H1 (cell line): ENCODE data around the gene NABP2.

ENCODE experiments used
- EZH2 ChIP-seq: fragments of 200-600 bp; sonication (generic); IDR thresholded peaks from 2 replicates; pipeline ENCODE4 v1.7.1; 2012; ENCODE audit warnings: low read depth, mild to moderate bottlenecking, moderate library complexity, low read length, inconsistent platforms; ENCODE audit not compliant: severe bottlenecking
- GABPA ChIP-seq: IDR thresholded peaks from 2 replicates; pipeline ENCODE4 v1.6.1; 2011; ENCODE audit warnings: mild to moderate bottlenecking, low read length, moderate library complexity, borderline replicate concordance; ENCODE audit not compliant: insufficient read depth
- HDAC2 ChIP-seq, 2 experiments: fragments of 300-600 bp in 1 of 2; sonication (generic) in 1 of 2; IDR thresholded peaks; 2 replicates each; pipeline ENCODE4 v1.6.1; 2011 to 2012; ENCODE audit warnings: low read depth in 2 of 2, low read length in 2 of 2, mild to moderate bottlenecking in 2 of 2, moderate library complexity in 2 of 2, borderline replicate concordance in 1 of 2, inconsistent platforms in 1 of 2
- JUN ChIP-seq: IDR thresholded peaks from 2 replicates; pipeline ENCODE4 v1.6.1; 2011; ENCODE audit warnings: low read depth, mild to moderate bottlenecking, improper control_type of control experiment, low read length
- POLR2A ChIP-seq, 2 experiments: IDR thresholded peaks; 1 replicate in 1 of 2; 2 replicates in 1 of 2; pipeline ENCODE4 v1.6.1; 2011; ENCODE audit warnings: low read depth in 2 of 2, low read length in 2 of 2, mild to moderate bottlenecking in 2 of 2; ENCODE audit errors: control extremely low read depth in 1 of 2
- POLR2AphosphoS5 ChIP-seq: IDR thresholded peaks from 2 replicates; pipeline ENCODE4 v1.6.1; 2011; ENCODE audit warnings: low read depth, low read length
- SP1 ChIP-seq: IDR thresholded peaks from 2 replicates; pipeline ENCODE4 v1.6.1; 2011; ENCODE audit warnings: low read depth, low read length
- SUZ12 ChIP-seq: fragments of 200-600 bp; sonication (generic); IDR thresholded peaks from 2 replicates; pipeline ENCODE4 v1.6.1; 2012; ENCODE audit warnings: mild to moderate bottlenecking, inconsistent platforms, low read length, moderate library complexity, mixed read lengths
- ZNF274 ChIP-seq: IDR thresholded peaks from 2 replicates; pipeline ENCODE4 v1.7.0; 2012; ENCODE audit warnings: low read length, borderline replicate concordance; ENCODE audit errors: extremely low read depth
- TF ChIP-seq, protein P1 (sequence below), 3 experiments: IDR thresholded peaks; 1 replicate in 2 of 3; 2 replicates in 1 of 3; pipeline versions ENCODE4 v1.5.1 to v1.6.1; 2011; ENCODE audit warnings: low read length in 3 of 3, mild to moderate bottlenecking in 3 of 3, inconsistent platforms in 2 of 3, low read depth in 1 of 3, moderate library complexity in 1 of 3; ENCODE audit not compliant: insufficient read depth in 1 of 3; ENCODE audit errors: control extremely low read depth in 1 of 3
- TF ChIP-seq, protein P2 (sequence below): IDR thresholded peaks from 2 replicates; pipeline ENCODE4 v1.6.1; 2012; ENCODE audit warnings: low read length, inconsistent platforms
- TF ChIP-seq, protein P3 (sequence below): IDR thresholded peaks from 2 replicates; pipeline ENCODE4 v1.6.1; 2011; ENCODE audit warnings: low read length, improper control_type of control experiment
- TF ChIP-seq, protein P4 (sequence below): IDR thresholded peaks from 2 replicates; pipeline ENCODE4 v1.6.1; 2012; ENCODE audit warnings: inconsistent platforms

DNA sequence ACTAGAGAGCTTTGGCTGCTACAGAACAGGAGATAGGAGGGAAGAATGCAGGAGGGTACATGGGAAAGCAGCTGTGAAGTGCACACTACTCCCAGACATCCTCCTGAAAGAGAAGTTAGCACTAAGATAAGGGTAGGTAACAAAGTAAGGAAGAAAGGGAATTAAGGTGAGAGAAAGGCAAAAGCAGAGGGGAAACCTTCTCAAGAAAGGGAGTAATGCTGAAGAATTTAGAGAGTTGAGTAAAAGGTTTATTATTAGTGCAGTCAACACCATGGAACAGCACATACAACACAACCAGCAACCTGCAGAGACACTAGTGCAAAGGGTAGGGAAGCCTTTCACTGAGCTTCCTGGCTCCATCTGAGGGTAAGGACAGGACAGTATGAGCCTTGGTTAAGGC lies 19.9 kb upstream of the NABP2 start:
- TF ChIP-seq SUZ12 (no peak), HDAC2 (IDR thresholded peaks at IDR 0.05; ENCODE audit: borderline replicate concordance in 1 of 2, low read depth in 2 of 2, low read length in 2 of 2) (no peak), EZH2 (no peak), ZNF274 (no peak), GABPA (no peak), SP1 (no peak), POLR2AphosphoS5 (no peak), POLR2A (IDR thresholded peaks at IDR 0.05; ENCODE audit: control extremely low read depth in 1 of 2, low read depth in 2 of 2, low read length in 2 of 2) (no peak), JUN (no peak)
- TF ChIP-seq, protein P1, sequence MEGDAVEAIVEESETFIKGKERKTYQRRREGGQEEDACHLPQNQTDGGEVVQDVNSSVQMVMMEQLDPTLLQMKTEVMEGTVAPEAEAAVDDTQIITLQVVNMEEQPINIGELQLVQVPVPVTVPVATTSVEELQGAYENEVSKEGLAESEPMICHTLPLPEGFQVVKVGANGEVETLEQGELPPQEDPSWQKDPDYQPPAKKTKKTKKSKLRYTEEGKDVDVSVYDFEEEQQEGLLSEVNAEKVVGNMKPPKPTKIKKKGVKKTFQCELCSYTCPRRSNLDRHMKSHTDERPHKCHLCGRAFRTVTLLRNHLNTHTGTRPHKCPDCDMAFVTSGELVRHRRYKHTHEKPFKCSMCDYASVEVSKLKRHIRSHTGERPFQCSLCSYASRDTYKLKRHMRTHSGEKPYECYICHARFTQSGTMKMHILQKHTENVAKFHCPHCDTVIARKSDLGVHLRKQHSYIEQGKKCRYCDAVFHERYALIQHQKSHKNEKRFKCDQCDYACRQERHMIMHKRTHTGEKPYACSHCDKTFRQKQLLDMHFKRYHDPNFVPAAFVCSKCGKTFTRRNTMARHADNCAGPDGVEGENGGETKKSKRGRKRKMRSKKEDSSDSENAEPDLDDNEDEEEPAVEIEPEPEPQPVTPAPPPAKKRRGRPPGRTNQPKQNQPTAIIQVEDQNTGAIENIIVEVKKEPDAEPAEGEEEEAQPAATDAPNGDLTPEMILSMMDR (IDR thresholded peaks at IDR 0.05; ENCODE audit: control extremely low read depth in 1 of 3, insufficient read depth in 1 of 3, low read depth in 1 of 3, low read length in 3 of 3), result no peak
- TF ChIP-seq, protein P2, sequence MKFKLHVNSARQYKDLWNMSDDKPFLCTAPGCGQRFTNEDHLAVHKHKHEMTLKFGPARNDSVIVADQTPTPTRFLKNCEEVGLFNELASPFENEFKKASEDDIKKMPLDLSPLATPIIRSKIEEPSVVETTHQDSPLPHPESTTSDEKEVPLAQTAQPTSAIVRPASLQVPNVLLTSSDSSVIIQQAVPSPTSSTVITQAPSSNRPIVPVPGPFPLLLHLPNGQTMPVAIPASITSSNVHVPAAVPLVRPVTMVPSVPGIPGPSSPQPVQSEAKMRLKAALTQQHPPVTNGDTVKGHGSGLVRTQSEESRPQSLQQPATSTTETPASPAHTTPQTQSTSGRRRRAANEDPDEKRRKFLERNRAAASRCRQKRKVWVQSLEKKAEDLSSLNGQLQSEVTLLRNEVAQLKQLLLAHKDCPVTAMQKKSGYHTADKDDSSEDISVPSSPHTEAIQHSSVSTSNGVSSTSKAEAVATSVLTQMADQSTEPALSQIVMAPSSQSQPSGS, result no peak
- TF ChIP-seq, protein P3, sequence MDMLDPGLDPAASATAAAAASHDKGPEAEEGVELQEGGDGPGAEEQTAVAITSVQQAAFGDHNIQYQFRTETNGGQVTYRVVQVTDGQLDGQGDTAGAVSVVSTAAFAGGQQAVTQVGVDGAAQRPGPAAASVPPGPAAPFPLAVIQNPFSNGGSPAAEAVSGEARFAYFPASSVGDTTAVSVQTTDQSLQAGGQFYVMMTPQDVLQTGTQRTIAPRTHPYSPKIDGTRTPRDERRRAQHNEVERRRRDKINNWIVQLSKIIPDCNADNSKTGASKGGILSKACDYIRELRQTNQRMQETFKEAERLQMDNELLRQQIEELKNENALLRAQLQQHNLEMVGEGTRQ, result no peak
- TF ChIP-seq, protein P4, sequence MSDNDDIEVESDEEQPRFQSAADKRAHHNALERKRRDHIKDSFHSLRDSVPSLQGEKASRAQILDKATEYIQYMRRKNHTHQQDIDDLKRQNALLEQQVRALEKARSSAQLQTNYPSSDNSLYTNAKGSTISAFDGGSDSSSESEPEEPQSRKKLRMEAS, result no peak
